Neutrophil (primary cell): ENCODE measurements around the gene NFIA.

ENCODE experiments used
- H3K27ac ChIP-seq: fragments of 200-600 bp; sonication (generic); 2 replicates; pipeline ENCODE4 v1.5.1; 2016; ENCODE audit warnings: mild to moderate bottlenecking, moderate library complexity
- H3K27me3 ChIP-seq: fragments of 200-600 bp; sonication (generic); 2 replicates; pipeline ENCODE4 v1.6.0; 2016; ENCODE audit warnings: mild to moderate bottlenecking
- H3K36me3 ChIP-seq: fragments of 200-600 bp; sonication (generic); 2 replicates; pipeline ENCODE4 v1.5.1; 2017
- H3K4me1 ChIP-seq, 2 experiments: fragments of 200-600 bp in 1 of 2; sonication (generic) in 1 of 2; 1 replicate in 1 of 2; 2 replicates in 1 of 2; pipeline versions ENCODE4 v1.5.1 to v1.6.1; 2013 to 2016; ENCODE audit warnings: low read depth in 1 of 2, low read length in 1 of 2, mild to moderate bottlenecking in 1 of 2, moderate library complexity in 1 of 2; ENCODE audit not compliant: control insufficient read depth in 1 of 2, insufficient read depth in 1 of 2
- H3K4me3 ChIP-seq, 2 experiments: fragments of 200-600 bp in 1 of 2; sonication (generic) in 1 of 2; 1 replicate in 1 of 2; 2 replicates in 1 of 2; pipeline ENCODE4 v1.5.1; 2013 to 2016; ENCODE audit warnings: low read depth in 1 of 2, low read length in 1 of 2, mild to moderate bottlenecking in 1 of 2, moderate library complexity in 1 of 2
- H3K9me3 ChIP-seq: fragments of 200-600 bp; sonication (generic); 2 replicates; pipeline ENCODE4 v1.5.1; 2016
- TF ChIP-seq, protein P1 (sequence below): fragments of 200-600 bp; sonication (generic); IDR thresholded peaks from 2 replicates; pipeline ENCODE4 v1.5.1; 2016; ENCODE audit warnings: antibody characterized with exemption

NFIA gene

DNA sequence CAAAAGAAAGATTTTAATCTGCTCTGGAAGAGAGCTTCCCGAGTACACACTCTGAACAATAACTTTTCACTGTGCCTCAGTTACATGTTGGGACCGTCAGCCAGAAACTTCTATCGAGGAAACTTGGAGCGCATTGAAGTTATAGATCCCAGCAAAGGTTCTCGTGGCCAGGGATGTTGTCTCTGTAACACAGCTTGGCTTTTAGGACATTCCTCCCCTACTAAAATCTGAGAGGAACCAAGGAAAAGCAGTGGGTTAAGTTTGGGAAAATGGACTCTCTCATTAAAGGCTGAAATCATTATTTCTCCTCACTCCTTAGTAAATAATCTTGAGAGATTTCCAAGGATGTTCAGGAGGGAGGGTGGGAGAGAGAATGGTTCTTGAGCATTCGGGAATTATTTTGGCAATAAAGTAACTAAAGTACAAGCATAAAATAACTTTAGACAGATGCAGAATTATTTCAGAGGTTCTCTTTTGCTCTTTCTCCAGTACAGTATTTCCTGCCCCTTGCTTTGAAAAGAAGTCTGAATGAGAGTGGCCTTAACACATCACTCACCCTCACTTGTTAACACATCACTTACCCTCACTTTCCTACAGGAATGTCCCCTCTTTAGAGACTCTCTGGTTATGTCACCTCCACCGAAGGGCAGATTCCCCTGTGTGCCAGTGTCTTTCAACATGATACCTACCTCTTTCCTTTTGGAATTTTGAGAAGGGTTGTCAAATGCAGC, 1.8 kb upstream of the NFIA start:
- Histone ChIP-seq H3K27me3 (peaks cover 71% of the 10 kb centered on the region), H3K4me3 (no peak overlapping the region), H3K4me1 (peaks cover 44 to 49% of the 10 kb centered on the region in 2 experiments), H3K27ac (no peak overlapping the region), H3K36me3 (no peaks in the 10 kb centered on the region), H3K9me3 (no peaks in the 10 kb centered on the region)
- TF ChIP-seq, protein P1, sequence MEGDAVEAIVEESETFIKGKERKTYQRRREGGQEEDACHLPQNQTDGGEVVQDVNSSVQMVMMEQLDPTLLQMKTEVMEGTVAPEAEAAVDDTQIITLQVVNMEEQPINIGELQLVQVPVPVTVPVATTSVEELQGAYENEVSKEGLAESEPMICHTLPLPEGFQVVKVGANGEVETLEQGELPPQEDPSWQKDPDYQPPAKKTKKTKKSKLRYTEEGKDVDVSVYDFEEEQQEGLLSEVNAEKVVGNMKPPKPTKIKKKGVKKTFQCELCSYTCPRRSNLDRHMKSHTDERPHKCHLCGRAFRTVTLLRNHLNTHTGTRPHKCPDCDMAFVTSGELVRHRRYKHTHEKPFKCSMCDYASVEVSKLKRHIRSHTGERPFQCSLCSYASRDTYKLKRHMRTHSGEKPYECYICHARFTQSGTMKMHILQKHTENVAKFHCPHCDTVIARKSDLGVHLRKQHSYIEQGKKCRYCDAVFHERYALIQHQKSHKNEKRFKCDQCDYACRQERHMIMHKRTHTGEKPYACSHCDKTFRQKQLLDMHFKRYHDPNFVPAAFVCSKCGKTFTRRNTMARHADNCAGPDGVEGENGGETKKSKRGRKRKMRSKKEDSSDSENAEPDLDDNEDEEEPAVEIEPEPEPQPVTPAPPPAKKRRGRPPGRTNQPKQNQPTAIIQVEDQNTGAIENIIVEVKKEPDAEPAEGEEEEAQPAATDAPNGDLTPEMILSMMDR = no peak

- Histone ChIP-seq H3K4me1 (peaks cover 44 to 49% of the 10 kb centered on the region in 2 experiments), H3K27ac (no peak overlapping the region), H3K4me3 (no peak overlapping the region), H3K36me3 (no peaks in the 10 kb centered on the region), H3K9me3 (no peaks in the 10 kb centered on the region), H3K27me3 (peaks cover 78% of the 10 kb centered on the region)
- TF ChIP-seq, protein P1 = no peak
Observed at GRCh38 chr1:61081144-61081685, 1.1 kb upstream of the NFIA start.

- Histone ChIP-seq H3K36me3 (no peaks in the 10 kb centered on the region), H3K27ac (no peak overlapping the region), H3K9me3 (no peaks in the 10 kb centered on the region), H3K27me3 (peaks cover 79% of the 10 kb centered on the region), H3K4me1 (peaks cover 42 to 46% of the 10 kb centered on the region in 2 experiments), H3K4me3 (peak overlapping the region; percentile 8 to 59)
- TF ChIP-seq, protein P1 = no peak
Observed at GRCh38 chr1:61081686-61082310, 563 bp upstream of the NFIA start.

GRCh38 chr1:61083013-61083806, 849 bp downstream of the NFIA start:
- TF ChIP-seq, protein P1 = no peak
- Histone ChIP-seq H3K4me3 (peak overlapping the region; percentile 56 to 74), H3K27me3 (peaks cover 79% of the 10 kb centered on the region), H3K9me3 (no peaks in the 10 kb centered on the region), H3K36me3 (no peaks in the 10 kb centered on the region), H3K4me1 (peaks cover 31 to 38% of the 10 kb centered on the region in 2 experiments), H3K27ac (no peak overlapping the region)

- H3K27ac ChIP-seq = no peak overlapping the region
- H3K4me3 ChIP-seq = peak overlapping the region; percentile 56 to 74
- H3K36me3 ChIP-seq = no peaks in the 10 kb centered on the region
- H3K9me3 ChIP-seq = no peaks in the 10 kb centered on the region
- TF ChIP-seq, protein P1 = no peak
- peaks cover 24 to 30% of the 10 kb centered on the region in 2 experiments for H3K4me1 ChIP-seq
- peaks cover 75% of the 10 kb centered on the region for H3K27me3 ChIP-seq
Observed at GRCh38 chr1:61083807-61084440, 1.6 kb downstream of the NFIA start.
